ENCODE results near the gene LBX2. TPM values are rescaled to one million over a fixed set of nuclear protein-coding genes. Genes with fewer than 3 reads are reported as not detected.

Gene LBX2
- total and polyA plus RNA-seq, 9 of the 15 experiments (the other 6 are each of a cell fraction or from before 2014, with no cell fraction given) = 0.39 to 6.2 (median 1.8) TPM; not detected in 1

DNA sequence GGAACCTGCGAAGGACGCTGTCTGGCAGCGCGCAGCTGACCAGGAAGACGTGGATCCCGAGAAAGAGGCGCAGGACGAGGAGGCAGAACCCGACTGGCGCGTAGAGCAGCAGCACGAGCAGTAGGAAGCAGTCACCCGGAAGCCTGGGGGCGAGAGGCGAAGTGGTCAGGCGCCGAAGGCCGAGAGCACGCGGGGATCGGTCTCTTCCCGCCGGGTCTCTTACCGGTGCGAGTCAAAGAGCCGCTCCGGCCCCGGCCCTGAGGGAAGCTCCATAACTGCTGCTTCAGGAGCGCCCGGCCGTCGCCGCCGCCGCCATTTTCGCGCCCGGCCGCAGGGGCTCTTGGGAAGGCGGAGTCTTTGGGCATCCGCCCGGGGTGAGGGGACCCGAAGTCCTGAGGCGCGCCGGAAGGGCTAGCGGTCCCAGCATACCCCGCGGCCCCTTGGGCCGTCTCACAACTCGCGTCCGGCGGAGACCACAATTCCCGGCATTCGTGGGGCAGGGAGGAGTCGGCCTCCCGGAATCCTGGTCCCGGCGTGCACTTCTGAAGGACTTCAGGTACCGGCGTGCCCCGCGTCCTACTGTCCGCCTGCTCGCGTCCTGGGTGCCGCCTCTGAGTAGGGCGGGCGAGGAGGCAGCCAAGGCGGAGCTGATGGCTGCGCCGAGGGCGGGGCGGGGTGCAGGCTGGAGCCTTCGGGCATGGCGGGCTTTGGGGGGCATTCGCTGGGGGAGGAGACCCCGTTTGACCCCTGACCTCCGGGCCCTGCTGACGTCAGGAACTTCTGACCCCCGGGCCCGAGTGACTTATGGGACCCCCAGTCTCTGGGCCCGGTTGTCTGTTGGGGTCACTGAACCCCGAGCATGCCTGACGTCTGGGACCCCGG lies 30.2 kb upstream of the LBX2 start, which contains the start of the genes AUP1 and HTRA2 (continued):
- TF ChIP-seq, protein P1, sequence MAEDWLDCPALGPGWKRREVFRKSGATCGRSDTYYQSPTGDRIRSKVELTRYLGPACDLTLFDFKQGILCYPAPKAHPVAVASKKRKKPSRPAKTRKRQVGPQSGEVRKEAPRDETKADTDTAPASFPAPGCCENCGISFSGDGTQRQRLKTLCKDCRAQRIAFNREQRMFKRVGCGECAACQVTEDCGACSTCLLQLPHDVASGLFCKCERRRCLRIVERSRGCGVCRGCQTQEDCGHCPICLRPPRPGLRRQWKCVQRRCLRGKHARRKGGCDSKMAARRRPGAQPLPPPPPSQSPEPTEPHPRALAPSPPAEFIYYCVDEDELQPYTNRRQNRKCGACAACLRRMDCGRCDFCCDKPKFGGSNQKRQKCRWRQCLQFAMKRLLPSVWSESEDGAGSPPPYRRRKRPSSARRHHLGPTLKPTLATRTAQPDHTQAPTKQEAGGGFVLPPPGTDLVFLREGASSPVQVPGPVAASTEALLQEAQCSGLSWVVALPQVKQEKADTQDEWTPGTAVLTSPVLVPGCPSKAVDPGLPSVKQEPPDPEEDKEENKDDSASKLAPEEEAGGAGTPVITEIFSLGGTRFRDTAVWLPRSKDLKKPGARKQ (CRISPR knock-in tag; IDR thresholded peaks at IDR 0.05) = no peak
- TF ChIP-seq, protein P2, sequence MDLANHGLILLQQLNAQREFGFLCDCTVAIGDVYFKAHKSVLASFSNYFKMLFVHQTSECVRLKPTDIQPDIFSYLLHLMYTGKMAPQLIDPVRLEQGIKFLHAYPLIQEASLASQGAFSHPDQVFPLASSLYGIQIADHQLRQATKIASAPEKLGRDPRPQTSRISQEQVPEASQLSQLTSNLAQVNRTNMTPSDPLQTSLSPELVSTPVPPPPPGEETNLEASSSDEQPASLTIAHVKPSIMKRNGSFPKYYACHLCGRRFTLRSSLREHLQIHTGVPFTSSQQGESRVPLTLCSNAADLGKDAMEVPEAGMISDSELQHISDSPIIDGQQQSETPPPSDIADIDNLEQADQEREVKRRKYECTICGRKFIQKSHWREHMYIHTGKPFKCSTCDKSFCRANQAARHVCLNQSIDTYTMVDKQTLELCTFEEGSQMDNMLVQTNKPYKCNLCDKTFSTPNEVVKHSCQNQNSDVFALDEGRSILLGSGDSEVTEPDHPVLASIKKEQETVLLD (IDR thresholded peaks at IDR 0.05) = no peak
- TF ChIP-seq, protein P3, sequence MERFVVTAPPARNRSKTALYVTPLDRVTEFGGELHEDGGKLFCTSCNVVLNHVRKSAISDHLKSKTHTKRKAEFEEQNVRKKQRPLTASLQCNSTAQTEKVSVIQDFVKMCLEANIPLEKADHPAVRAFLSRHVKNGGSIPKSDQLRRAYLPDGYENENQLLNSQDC (CRISPR knock-in tag; IDR thresholded peaks at IDR 0.05) = no peak
- TF ChIP-seq BRD9 (IDR thresholded peaks at IDR 0.05; ENCODE audit: low read depth, partially characterized antibody) = peak; percentile 35
- TF ChIP-seq NRF1 (conservative IDR thresholded peaks at IDR 0.05 in 1 of 2, IDR thresholded peaks at IDR 0.05 in 1 of 2) = peak; percentile 76 to 80
- TF ChIP-seq, protein P4, sequence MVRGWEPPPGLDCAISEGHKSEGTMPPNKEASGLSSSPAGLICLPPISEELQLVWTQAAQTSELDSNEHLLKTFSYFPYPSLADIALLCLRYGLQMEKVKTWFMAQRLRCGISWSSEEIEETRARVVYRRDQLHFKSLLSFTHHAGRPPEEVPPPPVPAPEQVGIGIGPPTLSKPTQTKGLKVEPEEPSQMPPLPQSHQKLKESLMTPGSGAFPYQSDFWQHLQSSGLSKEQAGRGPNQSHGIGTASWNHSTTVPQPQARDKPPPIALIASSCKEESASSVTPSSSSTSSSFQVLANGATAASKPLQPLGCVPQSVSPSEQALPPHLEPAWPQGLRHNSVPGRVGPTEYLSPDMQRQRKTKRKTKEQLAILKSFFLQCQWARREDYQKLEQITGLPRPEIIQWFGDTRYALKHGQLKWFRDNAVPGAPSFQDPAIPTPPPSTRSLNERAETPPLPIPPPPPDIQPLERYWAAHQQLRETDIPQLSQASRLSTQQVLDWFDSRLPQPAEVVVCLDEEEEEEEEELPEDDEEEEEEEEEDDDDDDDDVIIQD (CRISPR knock-in tag; IDR thresholded peaks at IDR 0.05) = no peak
- no peak for TF ChIP-seq ZNF778 (CRISPR knock-in tag; IDR thresholded peaks at IDR 0.05)
- TF ChIP-seq LEF1 (IDR thresholded peaks at IDR 0.05) = no peak
- TF ChIP-seq PRPF4 (IDR thresholded peaks at IDR 0.05; ENCODE audit: insufficient read depth, low read depth, low read length, poor library complexity, severe bottlenecking) = no peak
- TF ChIP-seq ZNF41 (CRISPR knock-in tag; conservative IDR thresholded peaks at IDR 0.05) = no peak
- TF ChIP-seq ZNF507 (tag; conservative IDR thresholded peaks at IDR 0.05) = no peak
- TF ChIP-seq JUNB (CRISPR knock-in tag; conservative IDR thresholded peaks at IDR 0.05) = no peak
- peak; percentile 77; the same call in 1 of the 2 replicates for TF ChIP-seq GTF2E2 (tag; IDR thresholded peaks at IDR 0.05)
- TF ChIP-seq ZNF77 (CRISPR knock-in tag; IDR thresholded peaks at IDR 0.05) = no peak
- TF ChIP-seq CC2D1A (IDR thresholded peaks at IDR 0.05) = no peak
- TF ChIP-seq, protein P5, sequence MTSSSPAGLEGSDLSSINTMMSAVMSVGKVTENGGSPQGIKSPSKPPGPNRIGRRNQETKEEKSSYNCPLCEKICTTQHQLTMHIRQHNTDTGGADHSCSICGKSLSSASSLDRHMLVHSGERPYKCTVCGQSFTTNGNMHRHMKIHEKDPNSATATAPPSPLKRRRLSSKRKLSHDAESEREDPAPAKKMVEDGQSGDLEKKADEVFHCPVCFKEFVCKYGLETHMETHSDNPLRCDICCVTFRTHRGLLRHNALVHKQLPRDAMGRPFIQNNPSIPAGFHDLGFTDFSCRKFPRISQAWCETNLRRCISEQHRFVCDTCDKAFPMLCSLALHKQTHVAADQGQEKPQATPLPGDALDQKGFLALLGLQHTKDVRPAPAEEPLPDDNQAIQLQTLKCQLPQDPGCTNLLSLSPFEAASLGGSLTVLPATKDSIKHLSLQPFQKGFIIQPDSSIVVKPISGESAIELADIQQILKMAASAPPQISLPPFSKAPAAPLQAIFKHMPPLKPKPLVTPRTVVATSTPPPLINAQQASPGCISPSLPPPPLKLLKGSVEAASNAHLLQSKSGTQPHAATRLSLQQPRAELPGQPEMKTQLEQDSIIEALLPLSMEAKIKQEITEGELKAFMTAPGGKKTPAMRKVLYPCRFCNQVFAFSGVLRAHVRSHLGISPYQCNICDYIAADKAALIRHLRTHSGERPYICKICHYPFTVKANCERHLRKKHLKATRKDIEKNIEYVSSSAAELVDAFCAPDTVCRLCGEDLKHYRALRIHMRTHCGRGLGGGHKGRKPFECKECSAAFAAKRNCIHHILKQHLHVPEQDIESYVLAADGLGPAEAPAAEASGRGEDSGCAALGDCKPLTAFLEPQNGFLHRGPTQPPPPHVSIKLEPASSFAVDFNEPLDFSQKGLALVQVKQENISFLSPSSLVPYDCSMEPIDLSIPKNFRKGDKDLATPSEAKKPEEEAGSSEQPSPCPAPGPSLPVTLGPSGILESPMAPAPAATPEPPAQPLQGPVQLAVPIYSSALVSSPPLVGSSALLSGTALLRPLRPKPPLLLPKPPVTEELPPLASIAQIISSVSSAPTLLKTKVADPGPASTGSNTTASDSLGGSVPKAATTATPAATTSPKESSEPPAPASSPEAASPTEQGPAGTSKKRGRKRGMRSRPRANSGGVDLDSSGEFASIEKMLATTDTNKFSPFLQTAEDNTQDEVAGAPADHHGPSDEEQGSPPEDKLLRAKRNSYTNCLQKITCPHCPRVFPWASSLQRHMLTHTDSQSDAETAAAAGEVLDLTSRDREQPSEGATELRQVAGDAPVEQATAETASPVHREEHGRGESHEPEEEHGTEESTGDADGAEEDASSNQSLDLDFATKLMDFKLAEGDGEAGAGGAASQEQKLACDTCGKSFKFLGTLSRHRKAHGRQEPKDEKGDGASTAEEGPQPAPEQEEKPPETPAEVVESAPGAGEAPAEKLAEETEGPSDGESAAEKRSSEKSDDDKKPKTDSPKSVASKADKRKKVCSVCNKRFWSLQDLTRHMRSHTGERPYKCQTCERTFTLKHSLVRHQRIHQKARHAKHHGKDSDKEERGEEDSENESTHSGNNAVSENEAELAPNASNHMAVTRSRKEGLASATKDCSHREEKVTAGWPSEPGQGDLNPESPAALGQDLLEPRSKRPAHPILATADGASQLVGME (CRISPR knock-in tag; IDR thresholded peaks at IDR 0.05) = no peak
- TF ChIP-seq HMG20B (CRISPR knock-in tag; IDR thresholded peaks at IDR 0.05) = no peak

All from K562 (cell line).